DOHH2 (cell line): ENCODE data around the gene CAPN10.

Experiments used
- EZH2phosphoT487 ChIP-seq: fragments of 200-600 bp; sonication (generic); IDR thresholded peaks from 2 replicates; pipeline ENCODE4 v1.6.1; 2017; ENCODE audit warnings: borderline replicate concordance, mild to moderate bottlenecking, antibody characterized with exemption, low read length, moderate library complexity, mixed read lengths
- TF ChIP-seq, protein P1 (sequence below): fragments of 200-600 bp; sonication (generic); IDR thresholded peaks from one replicate; pipeline ENCODE4 v1.5.1; 2014; ENCODE audit warnings: antibody characterized with exemption, mild to moderate bottlenecking, low read depth, low read length; ENCODE audit not compliant: poor library complexity, severe bottlenecking

DNA sequence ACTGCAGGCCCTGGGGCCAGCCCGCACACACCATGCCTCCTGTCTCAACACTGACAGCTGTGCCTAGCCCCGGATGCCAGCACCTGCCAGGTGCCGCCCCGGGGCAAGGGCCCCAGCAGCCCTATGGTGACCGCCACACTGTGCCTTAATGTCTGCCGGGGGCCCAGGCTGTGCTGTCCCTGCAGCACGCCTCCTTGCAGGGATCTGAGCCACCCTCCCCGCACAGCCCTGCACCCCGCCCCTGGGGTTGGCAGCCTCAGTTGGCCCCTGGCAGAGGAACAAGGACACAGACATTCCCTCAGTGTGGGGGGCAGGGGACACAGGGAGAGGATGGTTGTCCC, 8.5 kb upstream of the CAPN10 start:
- TF ChIP-seq, protein P1, sequence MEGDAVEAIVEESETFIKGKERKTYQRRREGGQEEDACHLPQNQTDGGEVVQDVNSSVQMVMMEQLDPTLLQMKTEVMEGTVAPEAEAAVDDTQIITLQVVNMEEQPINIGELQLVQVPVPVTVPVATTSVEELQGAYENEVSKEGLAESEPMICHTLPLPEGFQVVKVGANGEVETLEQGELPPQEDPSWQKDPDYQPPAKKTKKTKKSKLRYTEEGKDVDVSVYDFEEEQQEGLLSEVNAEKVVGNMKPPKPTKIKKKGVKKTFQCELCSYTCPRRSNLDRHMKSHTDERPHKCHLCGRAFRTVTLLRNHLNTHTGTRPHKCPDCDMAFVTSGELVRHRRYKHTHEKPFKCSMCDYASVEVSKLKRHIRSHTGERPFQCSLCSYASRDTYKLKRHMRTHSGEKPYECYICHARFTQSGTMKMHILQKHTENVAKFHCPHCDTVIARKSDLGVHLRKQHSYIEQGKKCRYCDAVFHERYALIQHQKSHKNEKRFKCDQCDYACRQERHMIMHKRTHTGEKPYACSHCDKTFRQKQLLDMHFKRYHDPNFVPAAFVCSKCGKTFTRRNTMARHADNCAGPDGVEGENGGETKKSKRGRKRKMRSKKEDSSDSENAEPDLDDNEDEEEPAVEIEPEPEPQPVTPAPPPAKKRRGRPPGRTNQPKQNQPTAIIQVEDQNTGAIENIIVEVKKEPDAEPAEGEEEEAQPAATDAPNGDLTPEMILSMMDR = no peak
- no peak for TF ChIP-seq EZH2phosphoT487
